DMS 273 treated with DMSO at 0.1 percent for 48 hours (cell line): ENCODE data around the gene VPS37D.

Experiments used
- DNase-seq: peaks from one replicate; lab custom pipeline; 2025; lab: John Stamatoyannopoulos, UW

Gene VPS37D

DNA sequence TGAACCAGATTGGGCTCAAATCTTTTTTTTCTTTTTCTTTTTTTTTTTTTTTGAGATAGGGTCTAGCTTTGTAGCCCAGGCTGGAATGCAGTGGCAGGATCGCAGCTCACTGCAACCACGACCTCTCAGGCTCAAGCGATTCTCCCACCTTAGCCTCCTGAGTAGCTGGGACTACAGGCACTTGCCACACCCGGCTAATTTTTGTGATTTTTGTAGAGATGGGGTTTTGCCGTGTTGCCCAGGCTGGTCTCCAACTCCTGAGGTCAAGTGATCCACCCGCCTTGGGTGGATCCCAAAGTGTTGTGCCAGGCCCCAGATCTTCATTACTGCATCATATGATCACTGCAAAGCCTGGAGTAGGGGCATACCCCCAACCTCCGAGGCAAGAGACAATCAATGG, 12.9 kb downstream of the VPS37D start:
- DNase-seq = no peak

DNA sequence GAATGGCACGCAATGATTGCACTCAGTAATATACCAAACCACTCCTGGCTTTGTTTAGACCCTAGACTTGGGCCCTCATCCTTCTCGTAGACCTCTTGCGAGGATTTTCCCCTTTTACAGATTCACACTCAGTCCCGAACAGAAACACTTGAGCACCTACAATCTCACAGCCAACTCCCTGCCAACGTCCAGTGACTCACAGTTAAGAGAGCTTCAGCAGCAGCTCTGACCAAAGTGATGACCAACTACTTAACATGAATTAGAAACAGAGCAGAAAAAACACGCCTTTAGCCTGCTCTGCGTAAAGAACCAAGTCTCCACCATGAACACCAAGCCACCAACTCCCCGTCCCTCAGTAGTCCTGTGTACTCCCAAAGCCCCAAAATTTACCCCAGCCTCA, 13.4 kb downstream of the VPS37D start:
- no peak for DNase-seq

DNA sequence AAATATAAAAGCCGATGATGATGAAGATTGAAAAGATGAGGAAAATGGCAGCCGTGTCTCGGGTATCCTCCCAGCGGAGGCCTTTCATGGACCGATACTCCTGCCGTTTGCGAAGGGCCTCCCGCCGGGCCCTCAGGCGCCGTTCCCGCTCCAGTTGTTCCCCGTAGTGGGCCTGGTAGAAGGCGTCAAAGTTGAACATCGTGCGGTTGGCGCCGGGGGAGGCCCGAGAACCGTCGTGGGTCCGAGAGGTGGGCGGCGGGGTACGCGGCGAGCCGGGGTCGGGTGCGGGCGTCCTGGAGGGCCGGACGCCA, 15.1 kb downstream of the VPS37D start:
- DNase-seq = no peak

DNA sequence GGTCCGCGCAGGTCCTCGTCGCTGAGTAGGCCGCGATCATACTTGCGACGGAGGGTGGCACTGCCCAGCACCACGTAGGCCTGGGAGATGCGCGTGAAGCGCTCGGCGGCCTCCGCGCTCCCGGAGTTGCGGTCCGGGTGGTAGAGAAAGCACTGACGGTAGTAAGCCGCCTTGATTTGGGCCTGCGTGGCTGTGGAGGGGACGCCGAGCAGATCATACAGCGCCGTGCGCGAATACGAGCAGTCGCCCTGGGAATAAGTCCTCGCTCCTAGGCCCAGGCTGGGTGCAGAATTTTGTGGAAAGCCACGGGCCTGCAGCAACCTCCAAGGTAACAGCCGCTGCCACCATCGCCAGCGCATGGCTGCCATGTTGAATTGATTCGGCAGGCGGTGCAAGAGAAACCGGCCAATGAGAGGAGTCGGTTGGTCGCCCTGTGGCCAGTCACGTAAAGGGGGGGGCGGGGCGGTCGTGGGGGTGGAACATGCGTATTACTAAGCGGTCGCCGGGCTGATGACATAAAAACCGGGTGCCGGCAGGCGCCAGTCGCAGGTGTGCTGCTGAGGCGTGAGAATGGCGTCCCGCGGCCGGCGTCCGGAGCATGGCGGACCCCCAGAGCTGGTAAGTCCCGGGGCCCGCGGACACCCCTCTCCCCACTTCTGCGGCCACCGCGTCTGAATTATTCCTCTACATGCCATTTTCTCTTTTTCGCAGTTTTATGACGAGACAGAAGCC, 15.6 kb downstream of the VPS37D start, which contains the start of the genes BUD23 and DNAJC30:
Gene BUD23, plus strand, starts transcription at position 542 of the 732 bp plus-strand sequence. Its CDS starts 29 bp downstream, at position 571.
Gene DNAJC30, minus strand, starts transcription at position 398 of the 732 bp plus-strand sequence. Its CDS starts 30 bp downstream, at position 368.
- peak; percentile 98 for DNase-seq

DNA sequence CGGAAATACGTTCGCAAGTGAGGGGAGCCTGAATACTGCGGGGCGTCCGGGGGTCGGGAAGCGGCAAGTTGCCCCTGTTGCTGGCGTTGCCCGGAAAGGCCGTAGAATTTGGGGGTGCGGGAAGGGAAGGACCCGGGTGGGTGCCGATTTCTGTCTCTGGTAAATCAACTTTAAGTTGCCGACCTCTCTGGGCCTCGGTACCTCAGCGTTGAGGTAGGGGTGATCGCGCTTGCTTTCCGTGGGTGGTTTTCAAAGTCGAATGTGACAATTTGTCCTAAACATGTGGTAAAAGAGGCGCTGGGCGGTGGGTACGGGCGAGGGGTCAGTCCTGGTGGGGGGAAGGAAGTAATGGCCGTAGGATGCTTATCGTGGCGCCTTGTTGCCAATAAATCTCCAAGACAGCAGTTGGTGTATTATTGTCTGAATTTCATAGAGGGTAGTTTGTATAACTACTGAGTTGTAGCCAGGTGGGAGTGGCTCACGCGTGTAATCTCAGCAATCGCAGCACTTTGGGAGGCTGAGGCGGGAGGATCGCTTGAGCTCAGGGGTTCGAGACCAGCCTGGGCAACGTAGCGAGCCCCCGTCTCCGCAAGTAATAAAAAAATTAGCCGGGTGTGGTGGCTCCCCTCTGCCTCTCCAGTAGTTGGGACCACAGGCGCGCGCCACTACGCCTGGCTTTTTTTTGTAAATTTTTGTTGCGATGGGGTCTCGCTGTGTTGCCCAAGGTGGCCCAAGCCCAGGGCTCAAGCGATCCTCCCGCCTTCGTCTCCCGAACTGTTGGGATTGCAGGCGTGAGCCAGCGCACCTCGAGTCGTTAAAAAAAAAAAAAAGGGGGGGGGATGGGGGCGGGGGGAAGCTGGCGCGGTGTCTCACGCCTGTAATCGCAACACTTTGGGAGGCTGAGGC, 16.4 kb downstream of the VPS37D start:
- no peak for DNase-seq

DNA sequence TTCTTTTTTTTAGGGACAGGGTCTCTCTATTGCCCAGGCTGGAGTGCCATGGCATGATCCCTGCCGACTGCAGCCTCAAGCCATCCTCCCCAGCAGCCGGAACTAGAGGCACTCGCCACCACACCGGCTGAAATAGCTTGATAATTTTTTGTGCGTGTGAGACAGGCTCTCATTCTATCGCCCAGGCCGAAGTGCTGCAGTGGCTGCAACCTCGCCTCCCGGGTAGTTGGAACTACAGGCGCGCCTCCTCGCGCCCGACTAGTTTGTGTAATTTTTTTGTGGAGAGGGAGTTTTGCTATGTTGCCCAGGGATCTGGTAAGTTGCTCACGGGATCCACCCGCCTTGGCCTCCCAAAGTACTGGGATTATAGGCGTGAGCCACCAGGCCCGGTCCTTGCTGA, 17.7 kb downstream of the VPS37D start:
- no peak for DNase-seq

DNA sequence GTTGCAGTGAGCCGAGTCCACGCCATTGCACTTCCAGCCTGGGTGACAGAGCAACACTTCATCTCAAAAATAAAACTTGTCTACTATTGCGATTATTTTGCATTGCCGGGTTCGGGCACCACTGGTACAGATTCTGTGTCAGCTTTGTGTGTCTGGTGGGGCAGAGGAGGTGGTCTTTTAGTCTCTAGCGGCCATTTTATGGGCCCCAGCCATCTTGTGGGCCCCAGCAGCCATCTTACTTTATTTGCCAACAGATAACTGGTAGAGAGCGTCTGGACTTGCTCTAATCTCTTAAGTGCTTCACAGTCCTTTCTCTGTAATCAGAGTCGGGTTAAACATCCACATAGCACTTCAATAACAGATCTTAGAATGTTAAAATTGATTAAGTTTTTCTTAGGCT, 20.7 kb downstream of the VPS37D start:
- DNase-seq = no peak

DNA sequence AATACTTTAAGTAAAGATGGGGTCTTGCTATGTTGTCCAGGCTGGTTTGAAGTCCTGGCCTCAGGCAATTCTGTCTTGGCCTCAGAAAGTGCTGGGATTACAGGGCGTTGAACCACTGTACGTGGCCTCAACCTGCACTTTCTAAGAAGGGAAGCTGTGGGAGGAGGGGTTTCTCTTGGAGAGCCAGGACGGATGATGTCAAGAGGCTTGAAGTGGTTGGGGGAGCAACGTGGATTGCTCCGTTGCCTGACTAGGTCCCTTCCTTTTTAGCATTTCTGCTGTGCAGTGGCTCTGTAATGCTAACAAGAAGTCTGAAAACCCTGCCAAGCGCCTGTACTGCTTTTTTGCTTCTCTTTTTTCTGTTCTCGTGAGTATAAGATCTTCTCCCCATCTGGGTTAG, 23.0 kb downstream of the VPS37D start:
- no peak for DNase-seq

DNA sequence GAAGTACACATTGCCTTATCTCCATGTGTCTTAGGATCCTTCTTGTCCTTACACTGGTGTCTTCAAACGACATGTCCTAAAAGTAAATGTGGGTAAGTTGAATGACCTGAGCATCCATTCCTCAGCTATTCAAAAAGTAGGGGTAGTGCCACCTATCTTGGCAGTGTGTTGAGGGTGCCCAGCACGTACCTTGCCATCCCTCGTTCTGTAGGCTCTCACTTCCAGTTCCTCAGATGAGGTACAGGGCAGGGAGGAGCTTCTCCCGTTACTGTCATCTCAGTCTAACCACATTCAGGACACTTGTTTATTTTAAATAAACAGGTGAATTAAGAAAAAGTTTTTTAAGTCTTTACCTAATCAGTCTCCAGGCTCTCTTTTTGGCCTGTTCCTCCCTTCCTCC, 28.7 kb downstream of the VPS37D start:
- DNase-seq = no peak

DNA sequence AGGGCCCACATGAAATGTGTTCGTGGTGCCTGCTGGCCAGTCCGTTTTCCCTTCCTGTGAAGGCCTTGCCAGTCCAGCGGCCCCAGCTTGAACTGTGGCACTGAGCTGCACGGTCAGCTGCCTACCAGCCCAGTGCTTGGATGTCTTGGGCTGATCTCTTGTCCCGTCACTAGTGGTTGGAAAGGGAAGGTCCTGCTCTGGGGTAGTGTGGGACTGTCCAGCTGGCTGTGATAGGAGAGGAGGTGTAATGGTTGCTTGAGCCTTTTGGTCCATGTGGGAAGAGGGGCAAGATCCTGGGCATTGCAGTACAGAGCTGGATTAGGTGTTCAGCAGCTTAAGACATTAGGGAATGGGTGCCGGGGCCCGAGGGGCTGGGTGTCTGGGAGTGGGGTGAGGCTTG, 30.8 kb downstream of the VPS37D start:
- no peak for DNase-seq

DNA sequence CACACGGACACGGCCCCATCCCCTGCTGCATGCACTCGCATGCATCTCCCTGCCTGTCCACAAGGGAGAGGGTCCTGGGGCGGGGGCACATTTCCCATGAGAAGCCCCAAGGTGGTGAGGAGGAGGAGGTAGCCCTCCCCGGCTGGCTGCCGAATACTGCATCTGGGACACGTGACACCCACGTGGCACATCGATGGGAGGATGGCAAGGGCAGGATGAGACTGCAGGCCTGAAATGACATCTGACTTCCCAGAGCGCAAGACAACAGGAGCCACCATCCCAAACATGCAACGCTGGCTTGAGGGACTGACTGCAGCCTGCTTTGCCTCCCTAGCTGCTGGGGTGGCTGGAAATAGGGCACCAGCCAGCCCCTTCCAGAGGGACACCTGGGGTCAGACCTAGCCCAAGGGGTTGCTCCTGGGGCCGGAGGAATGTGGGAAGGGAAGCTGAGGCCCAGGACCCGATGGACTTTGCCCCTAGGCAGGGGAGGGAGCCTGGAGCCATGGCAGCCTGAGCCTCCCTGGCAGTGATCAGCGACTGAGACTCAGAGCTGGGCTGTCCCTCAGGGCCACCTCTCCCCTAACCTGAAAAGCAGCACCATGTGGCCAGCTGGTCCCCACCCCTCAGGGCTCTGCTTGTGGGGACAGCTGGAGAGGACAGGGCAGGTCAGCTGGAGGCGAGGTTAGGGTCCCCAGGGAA, 31.9 kb downstream of the VPS37D start:
- DNase-seq = no peak

DNA sequence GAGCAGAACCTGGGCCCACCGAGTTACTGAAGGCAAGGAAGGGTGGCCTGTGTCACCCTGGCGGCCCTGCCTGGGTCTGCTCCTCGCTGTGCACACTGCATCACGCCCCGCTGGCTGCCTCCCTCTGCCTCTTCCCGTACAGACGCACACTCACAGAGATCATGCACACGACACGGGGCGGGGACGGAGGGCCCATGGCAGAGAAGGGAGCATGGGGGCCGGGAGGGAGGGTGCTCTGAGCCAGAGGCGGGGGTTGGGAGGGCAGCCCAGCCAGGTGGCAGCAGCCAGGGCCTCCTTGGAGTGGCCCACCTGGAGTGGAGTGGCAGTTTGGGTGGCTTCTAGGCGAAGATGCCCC, 32.4 kb downstream of the VPS37D start:
- no peak for DNase-seq

DNA sequence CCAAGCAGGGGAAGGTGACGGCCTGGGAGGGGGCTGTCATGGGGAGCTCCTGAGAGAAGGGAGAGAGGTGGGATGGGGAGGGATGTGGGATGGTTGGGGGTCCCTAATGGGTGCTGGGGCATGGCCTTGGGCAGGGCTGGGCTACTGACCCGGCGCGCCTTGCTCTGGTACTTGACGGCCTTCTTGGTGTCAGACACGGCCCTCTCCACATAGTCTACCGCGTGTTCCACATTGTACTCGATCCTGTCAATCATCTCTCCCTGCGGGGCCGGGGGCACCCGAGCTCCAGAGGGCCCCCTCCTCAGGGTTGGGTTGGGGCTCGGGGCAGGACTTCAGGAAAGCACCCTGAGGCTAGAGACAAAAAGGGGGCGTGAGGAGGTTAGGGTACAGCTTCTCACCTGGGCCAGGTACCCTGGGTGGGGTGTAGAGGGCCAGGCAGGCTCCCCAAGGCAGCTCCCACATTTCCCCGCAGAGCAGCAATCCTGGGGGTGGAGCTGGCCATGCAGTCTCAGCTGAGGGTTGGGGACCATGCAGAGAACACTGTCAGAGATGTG, 33.0 kb downstream of the VPS37D start:
- DNase-seq = no peak

DNA sequence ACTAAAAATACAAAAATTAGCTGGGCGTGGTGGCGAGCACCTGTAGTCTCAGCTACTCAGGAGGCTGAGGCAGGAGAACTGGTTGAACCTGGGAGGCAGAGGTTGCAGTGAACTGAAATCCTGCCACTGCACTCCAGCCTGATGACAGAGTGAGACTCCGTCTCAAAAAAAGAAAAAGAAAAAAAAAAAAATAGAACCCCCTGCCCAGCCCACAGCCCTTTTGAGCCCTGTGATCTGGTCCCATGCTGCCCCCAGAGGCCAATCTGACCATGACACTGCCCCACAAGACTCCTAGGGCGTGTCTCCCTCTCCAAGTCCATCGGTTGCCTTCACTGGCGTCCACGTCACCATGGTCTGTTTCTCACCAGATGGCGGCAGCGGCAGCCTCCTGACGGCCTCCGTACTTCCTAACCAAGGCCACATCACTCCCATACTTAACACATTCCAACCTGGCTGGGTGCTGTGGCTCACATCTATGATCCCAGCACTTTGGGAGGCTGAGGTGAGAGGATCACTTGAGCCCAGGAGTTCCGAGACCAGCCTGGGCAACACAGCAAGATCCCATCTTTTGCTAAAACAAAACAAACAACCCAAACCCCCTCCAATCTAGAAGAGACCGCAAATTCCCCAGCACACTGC, 33.8 kb downstream of the VPS37D start:
- DNase-seq = peak; percentile 84

DNA sequence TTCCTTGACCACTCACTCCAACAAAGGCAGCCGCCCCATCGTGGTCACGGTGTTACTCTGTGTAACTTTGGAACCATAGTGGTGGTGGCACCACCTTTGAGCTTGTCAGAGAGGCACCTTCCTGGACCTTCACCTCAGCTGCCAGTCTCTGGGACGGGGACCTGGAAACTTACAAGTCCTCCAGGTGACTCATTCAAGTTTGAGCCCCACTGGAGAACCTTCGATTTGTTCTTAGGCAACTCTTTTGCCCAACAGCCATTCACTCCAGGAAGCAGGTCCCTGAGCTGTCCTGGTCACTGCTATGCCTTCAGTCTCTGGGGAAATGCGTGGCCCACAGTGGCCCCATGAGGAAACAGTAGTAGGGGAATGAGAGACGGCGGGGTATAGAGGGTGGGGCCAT, 34.6 kb downstream of the VPS37D start:
- no peak for DNase-seq

DNA sequence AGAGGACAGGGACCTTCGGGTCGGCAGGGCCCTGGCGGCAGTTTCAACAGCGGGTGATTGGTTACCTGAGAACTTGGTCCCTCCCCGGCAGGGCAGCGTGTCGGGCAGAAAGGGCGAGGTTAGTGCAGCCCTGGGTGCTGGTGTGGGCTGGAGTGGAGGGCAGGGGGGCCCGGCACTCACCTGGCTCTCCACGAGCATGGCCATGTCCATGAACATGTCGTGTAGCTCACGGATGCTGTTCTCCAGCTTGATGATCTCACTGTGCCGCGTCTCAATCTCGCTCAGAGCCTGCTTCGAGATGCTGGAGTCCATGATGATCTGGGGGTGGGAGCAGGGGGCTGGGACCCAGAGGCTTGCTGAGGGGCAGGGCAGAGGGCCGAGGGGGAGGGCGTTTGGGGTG, 35.0 kb downstream of the VPS37D start:
- no peak for DNase-seq

DNA sequence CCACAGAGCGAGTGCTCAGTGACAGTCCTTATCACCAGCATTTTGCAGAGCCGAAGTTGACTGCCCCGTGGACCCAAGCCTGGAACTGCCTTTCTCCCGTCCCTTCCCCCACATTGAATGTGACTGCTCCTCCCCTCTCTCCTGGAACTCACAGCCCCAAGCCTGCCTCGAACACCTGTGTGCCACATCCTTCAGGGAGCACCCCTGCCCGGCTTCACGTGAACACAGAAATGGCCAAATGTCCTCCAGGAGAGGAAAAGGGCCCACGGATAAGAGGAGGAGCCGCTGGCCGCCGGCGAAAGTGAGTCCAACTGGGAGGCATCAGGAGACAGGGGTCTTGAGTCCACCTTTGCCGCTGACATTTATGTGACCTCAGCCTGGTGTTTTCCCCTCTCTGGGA, 35.6 kb downstream of the VPS37D start:
- no peak for DNase-seq

DNA sequence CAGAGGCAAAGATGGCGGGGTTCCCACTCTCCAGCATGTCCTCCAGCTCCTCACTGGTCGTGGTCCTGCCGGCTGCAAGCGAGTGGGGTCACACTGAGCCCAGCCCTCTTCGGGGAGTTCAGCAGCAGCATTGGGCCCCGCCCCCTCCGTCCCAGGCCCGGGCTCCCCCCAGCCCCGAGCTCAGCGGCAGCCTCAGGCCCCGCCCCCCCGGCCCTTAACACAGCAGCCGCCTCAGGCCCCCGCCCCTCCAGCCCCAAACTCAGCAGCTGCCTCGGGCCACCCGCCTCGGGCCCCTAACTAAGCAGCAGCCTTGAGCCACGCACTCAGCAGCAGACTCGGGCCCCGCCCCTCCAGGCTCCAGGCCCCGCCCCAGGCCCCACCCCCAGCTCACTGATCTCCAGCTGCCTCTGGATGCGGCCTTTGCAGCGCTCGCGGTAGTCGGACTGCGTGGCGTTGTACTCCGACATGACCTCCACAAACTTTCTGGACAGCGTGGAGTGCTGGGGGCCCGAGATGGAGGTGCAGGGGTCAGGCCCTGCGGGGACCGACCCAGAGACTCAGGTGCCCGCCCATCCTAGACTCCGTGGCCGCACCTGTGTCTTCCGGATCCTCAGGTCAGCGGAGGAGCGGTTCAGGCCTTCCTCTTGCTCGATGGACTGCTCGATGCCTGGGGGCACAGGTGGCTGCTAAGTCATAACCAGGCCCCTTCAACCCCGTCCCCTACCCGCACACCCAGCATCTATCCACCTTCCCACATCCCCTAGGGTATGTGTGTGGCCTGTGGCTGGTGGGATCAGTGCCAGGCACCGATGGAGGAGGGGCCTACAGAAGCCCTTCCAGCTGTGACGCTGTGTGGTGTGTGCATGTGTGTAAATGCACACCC, 36.4 kb downstream of the VPS37D start:
- no peak for DNase-seq

DNA sequence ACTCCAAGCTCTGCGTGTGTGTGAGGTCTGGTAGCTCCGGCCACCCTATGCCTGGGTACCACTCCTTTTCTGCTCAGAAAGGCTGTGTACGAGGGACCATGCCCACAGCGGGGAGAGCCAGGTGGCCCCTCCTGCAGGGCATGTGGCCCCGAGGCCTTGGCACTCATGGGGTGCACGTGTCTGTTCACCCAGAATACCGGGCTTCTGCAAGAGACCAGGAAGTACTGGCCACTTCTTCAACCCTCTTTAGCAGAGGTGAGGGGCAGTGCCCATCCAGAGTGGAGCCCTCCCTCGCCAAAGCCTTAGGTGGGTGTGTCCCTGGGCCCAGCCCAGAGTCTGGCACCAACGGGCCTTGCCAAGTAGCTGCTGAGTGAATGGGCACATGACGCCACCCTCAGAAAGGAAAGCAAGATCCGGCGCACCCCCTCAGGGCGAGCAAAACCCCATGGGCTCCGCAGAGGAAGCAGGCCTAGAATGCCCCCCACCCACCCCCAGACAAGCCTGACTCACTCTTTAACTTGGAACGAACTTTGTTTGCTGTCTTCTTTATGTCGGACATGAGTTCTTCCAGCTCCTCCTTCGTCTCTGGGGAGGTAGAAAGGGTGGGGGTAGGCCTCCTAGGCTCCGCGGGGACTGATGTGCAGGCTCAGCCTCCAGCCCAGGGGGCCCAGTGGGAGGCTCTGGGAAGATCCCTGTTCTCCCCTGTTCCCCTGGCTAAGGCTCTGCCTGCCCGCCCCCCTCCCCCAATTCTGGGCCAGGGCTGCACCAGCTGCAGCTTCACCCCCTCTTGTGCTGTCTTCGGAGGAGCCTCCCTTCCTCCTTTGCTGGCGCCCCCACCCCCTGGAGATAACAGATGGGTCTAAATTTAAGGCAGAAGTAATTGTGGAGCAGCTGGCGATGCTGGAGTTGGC, 37.3 kb downstream of the VPS37D start:
- DNase-seq = peak; percentile 96

DNA sequence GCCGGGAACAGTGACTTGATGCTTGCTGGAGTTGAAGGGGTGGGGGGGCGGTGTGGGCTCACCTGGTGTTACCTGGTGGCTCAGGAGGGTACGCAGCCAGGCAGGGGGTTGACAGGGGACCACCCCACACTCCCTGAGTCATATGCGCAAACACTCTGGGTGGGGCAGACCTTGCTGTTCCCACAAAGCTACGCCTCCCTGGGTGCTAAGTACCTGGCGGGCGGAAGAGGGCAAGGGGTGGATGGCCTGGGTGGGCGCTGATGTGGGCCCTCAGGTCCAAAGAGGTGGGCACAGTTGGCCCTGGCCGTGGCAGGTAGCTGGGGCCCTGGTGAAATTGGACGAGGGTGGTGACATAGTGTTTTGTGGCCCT, 37.9 kb downstream of the VPS37D start:
- no peak for DNase-seq
